Ovary (tissue), 3 donors: ENCODE data around the gene MOGAT3.

Experiments
- EP300 ChIP-seq: sonication (generic); formaldehyde crosslinking; IDR thresholded peaks from one replicate; pipeline ENCODE4 v1.6.1; 2017; ENCODE audit warnings: antibody characterized with exemption
- POLR2A ChIP-seq: fragments of 450-650 bp; IDR thresholded peaks from one replicate; pipeline ENCODE4 v1.6.1; 2017; ENCODE audit warnings: antibody characterized with exemption, mild to moderate bottlenecking, moderate library complexity
- TF ChIP-seq, protein P1 (sequence below), 3 donors: fragments of 450-650 bp in 2 of 3; fragments of 200-600 bp in 1 of 3; IDR thresholded peaks; one replicate each; pipeline versions ENCODE4 v1.5.1 to v1.8.0; 2016 to 2022; ENCODE audit warnings: antibody characterized with exemption in 3 of 3, mild to moderate bottlenecking in 1 of 3
- donor health status: DM: no; HTN: no; CAD: no.

DNA sequence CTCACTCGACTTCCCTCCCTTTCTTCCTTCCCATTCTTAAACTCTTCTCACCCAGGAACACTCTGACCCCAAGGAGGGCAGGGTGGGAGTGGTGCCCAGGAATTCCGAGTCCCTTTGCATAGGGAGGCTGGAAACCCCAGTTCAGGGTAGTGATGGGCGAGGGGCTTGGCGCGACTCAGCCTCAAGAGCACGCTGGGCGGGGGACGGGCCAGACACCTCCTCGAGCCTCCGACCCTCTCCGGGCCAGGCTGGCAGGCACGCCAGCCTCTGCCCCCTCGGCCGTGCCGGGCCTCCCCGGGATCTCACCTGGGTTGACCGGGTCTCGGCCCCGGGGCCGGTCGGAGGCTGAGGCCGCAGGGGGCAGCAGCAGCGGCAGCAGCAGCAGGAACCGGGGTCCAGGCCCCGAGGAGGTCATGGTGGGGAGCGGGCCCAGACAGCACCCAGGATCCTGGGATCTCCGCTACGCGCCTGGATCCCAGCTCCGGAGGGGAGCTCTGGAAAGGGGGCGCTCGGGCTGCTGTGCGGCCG, 16.1 kb upstream of the MOGAT3 start:
- TF ChIP-seq, protein P1, sequence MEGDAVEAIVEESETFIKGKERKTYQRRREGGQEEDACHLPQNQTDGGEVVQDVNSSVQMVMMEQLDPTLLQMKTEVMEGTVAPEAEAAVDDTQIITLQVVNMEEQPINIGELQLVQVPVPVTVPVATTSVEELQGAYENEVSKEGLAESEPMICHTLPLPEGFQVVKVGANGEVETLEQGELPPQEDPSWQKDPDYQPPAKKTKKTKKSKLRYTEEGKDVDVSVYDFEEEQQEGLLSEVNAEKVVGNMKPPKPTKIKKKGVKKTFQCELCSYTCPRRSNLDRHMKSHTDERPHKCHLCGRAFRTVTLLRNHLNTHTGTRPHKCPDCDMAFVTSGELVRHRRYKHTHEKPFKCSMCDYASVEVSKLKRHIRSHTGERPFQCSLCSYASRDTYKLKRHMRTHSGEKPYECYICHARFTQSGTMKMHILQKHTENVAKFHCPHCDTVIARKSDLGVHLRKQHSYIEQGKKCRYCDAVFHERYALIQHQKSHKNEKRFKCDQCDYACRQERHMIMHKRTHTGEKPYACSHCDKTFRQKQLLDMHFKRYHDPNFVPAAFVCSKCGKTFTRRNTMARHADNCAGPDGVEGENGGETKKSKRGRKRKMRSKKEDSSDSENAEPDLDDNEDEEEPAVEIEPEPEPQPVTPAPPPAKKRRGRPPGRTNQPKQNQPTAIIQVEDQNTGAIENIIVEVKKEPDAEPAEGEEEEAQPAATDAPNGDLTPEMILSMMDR (IDR thresholded peaks at IDR 0.05) = no peak
- TF ChIP-seq EP300 (no peak), POLR2A (no peak)
